ENCODE results near the gene GAREM1. TPM values are rescaled to one million over a fixed set of nuclear protein-coding genes. Genes with fewer than 3 reads are reported as not detected.
"Not testable (repeated sequence)": the region's sequence is repeated elsewhere in the genome, so short reads cannot be mapped to it uniquely, and the experiment has no call there.

The GAREM1 gene
- total RNA-seq, 2 donors from 2014 or later: 15.3 to 20.1 TPM

GRCh38 chr18:32353257-32353656 is 117.4 kb downstream of the GAREM1 start:
- no peak overlapping the region for H3K27ac ChIP-seq
- no peak overlapping the region for H3K9ac ChIP-seq (ENCODE audit: low read depth in 2 of 2, low read length in 2 of 2)
- no peak for DNase-seq
- no peaks in the 10 kb centered on the region for H3K36me3 ChIP-seq
- no peak overlapping the region for H3K4me3 ChIP-seq
- H3K4me1 ChIP-seq: no peaks in the 10 kb centered on the region
- TF ChIP-seq, protein P1, sequence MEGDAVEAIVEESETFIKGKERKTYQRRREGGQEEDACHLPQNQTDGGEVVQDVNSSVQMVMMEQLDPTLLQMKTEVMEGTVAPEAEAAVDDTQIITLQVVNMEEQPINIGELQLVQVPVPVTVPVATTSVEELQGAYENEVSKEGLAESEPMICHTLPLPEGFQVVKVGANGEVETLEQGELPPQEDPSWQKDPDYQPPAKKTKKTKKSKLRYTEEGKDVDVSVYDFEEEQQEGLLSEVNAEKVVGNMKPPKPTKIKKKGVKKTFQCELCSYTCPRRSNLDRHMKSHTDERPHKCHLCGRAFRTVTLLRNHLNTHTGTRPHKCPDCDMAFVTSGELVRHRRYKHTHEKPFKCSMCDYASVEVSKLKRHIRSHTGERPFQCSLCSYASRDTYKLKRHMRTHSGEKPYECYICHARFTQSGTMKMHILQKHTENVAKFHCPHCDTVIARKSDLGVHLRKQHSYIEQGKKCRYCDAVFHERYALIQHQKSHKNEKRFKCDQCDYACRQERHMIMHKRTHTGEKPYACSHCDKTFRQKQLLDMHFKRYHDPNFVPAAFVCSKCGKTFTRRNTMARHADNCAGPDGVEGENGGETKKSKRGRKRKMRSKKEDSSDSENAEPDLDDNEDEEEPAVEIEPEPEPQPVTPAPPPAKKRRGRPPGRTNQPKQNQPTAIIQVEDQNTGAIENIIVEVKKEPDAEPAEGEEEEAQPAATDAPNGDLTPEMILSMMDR (IDR thresholded peaks at IDR 0.05): no peak
- intact Hi-C loops (cut with DNase I): no loop called here
- H3K27me3 ChIP-seq: no peaks in the 10 kb centered on the region
- H3K9me3 ChIP-seq: no peaks in the 10 kb centered on the region

DNA sequence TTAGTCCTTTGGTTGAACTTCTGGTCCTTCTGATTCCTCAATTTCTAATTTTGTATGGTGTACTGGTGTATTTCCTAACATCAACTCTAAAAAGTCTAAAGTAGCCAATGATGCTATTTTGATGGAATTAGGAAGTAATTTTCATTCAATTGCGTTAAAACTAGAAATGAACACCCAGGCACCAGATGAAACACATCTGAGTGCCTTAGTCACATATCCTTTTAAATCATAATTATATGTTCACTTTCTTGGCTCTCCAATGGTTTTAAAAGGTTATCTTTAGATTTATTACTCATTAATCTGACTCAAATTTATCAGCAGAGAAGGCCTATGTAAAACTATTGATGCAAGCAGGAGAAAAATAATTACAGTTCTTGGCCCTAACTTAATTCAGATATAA is 119.7 kb downstream of the GAREM1 start:
- Histone ChIP-seq H3K27me3 (no peaks in the 10 kb centered on the region), H3K9me3 (no peaks in the 10 kb centered on the region), H3K36me3 (no peaks in the 10 kb centered on the region), H3K4me1 (no peaks in the 10 kb centered on the region), H3K27ac (no peak overlapping the region), H3K9ac (ENCODE audit: low read depth in 2 of 2, low read length in 2 of 2) (no peak overlapping the region), H3K4me3 (no peak overlapping the region)
- TF ChIP-seq, protein P1 (IDR thresholded peaks at IDR 0.05): no peak
- intact Hi-C loops (cut with DNase I): no loop called here
- DNase-seq: no peak

DNA sequence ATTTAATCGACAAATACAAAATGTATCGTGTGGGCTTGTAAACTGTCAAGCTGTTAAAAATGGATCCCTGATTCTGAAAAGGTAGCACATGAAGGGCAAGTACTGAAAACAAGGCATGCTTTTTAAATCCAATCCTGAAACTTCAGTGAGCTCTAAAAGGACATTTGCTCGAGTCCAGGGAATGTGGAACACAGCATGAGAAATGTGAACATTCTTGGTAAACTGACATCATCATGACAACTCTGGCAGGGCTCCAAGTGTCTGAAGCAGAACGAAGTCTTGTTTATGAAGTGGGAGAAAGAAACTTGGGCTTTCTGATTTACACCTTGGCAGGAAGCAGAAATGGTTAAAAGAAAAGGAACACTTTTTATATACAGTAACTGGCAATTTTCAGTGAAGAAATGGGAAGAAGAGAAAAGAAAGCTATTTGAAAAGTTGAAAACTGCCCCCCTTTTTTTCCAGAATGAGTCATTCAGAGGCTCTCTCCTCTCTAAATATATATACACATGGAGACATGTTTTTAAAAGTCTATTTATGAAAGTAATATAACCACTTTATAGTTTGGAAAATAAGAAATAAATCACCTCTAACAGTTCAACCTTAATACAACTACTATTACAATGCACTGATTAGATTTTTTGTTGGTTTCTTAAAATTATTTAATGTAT is 120.8 kb downstream of the GAREM1 start:
- H3K9me3 ChIP-seq: no peaks in the 10 kb centered on the region
- intact Hi-C loops (cut with DNase I): no loop called here
- H3K4me1 ChIP-seq: no peaks in the 10 kb centered on the region
- H3K4me3 ChIP-seq: no peak overlapping the region
- no peaks in the 10 kb centered on the region for H3K27me3 ChIP-seq
- DNase-seq: peak; percentile 61
- no peaks in the 10 kb centered on the region for H3K36me3 ChIP-seq
- TF ChIP-seq, protein P1 (IDR thresholded peaks at IDR 0.05): no peak
- H3K9ac ChIP-seq (ENCODE audit: low read depth in 2 of 2, low read length in 2 of 2): no peak overlapping the region
- H3K27ac ChIP-seq: no peak overlapping the region

DNA sequence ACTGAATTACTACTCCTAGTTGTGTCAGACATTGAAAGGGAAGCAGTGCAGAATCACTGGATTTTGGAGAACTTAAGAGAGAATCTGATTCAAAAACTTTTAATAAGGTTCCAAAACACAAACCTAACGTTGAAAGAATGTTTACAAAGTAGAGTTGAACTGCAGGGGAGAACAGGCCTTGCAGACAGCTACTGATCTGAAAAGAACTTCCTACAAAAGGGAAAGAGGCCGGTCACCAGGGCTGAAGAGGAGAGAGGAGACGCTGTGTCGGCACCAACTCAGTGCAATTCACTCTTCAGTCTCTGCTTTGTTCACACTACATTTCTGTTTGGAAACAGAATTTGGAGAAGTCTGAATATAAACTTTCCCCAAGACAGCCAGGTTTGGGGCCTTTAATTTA is 124.0 kb downstream of the GAREM1 start:
- Histone ChIP-seq H3K27me3 (no peaks in the 10 kb centered on the region), H3K4me3 (no peak overlapping the region), H3K9ac (ENCODE audit: low read depth in 2 of 2, low read length in 2 of 2) (no peak overlapping the region), H3K27ac (no peak overlapping the region), H3K4me1 (no peaks in the 10 kb centered on the region), H3K36me3 (no peaks in the 10 kb centered on the region), H3K9me3 (no peaks in the 10 kb centered on the region)
- DNase-seq: no peak
- intact Hi-C loops (cut with DNase I): no loop called here
- TF ChIP-seq, protein P1 (IDR thresholded peaks at IDR 0.05): no peak

- H3K27ac ChIP-seq: no peak overlapping the region
- intact Hi-C loops (cut with DNase I): no loop called here
- no peaks in the 10 kb centered on the region for H3K36me3 ChIP-seq
- no peaks in the 10 kb centered on the region for H3K4me1 ChIP-seq
- TF ChIP-seq, protein P1 (IDR thresholded peaks at IDR 0.05): no peak
- DNase-seq: no peak
- H3K9me3 ChIP-seq: no peaks in the 10 kb centered on the region
- no peak overlapping the region for H3K4me3 ChIP-seq
- no peaks in the 10 kb centered on the region for H3K27me3 ChIP-seq
- H3K9ac ChIP-seq (ENCODE audit: low read depth in 2 of 2, low read length in 2 of 2): no peak overlapping the region
Measured at GRCh38 chr18:32343634-32344033, 127.0 kb downstream of the GAREM1 start.

DNA sequence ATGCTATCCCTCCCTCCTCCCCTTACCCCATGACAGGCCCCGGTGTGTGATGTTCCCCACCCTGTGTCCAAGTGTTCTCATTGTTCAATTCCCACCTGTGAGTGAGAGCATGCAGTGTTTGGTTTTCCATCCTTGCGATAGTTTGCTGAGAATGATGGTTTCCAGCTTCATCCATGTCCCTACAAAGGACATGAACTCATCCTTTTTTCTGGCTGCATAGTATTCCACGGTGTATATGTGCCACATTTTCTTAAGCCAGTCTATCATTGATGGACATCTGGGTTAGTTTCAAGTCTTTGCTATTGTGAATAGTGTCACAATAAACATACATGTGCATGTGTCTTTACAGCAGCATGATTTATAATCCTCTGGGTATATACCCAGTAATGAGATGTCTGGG is 129.6 kb downstream of the GAREM1 start:
- intact Hi-C loops (cut with DNase I); H3K9me3 ChIP-seq; H3K9ac ChIP-seq (ENCODE audit: low read depth in 2 of 2, low read length in 2 of 2); H3K36me3 ChIP-seq; H3K4me1 ChIP-seq; H3K27me3 ChIP-seq; DNase-seq; H3K4me3 ChIP-seq; H3K27ac ChIP-seq: not testable (repeated sequence)
